ENCODE data around the gene AHSG.
A peak's percentile ranks its signal among the peaks of the same experiment; 100 is the strongest.

- TF ChIP-seq CTCF (conservative IDR thresholded peaks at IDR 0.05; ENCODE audit: low read length) (peak; percentile 54), EZH2phosphoT487 (IDR thresholded peaks at IDR 0.05; ENCODE audit: borderline replicate concordance) (no peak)
Measured at GRCh38 chr3:186609247-186609868, 3.5 kb upstream of the AHSG start.

Measured in Loucy (cell line).